ENCODE results near the gene TUFM. TPM values are rescaled to one million over a fixed set of nuclear protein-coding genes. Genes with fewer than 3 reads are reported as not detected.

The TUFM gene
- total RNA-seq, 1 experiment from 2014 or later: 207 TPM

GRCh38 chr16:28844226-28844885 is 1.8 kb downstream of the TUFM start:
- Histone ChIP-seq H2AK5ac (ENCODE audit: insufficient read length, low read length) (no peak overlapping the region), H4K91ac (ENCODE audit: insufficient read length, low read depth, low read length) (no peak overlapping the region), H3K4ac (ENCODE audit: low read depth, low read length) (no peak overlapping the region), H2BK12ac (ENCODE audit: insufficient read length, low read depth, low read length) (no peak overlapping the region), H3K79me1 (ENCODE audit: insufficient read depth, low read depth, low read length, poor library complexity, severe bottlenecking) (no peaks in the 10 kb centered on the region), H3K56ac (ENCODE audit: insufficient read length, low read depth, low read length) (no peak overlapping the region), H3K27me3 (ENCODE audit: insufficient read depth, low read length) (no peaks in the 10 kb centered on the region), H2BK15ac (ENCODE audit: low read depth, low read length) (no peak overlapping the region), H3K4me2 (ENCODE audit: insufficient read depth, insufficient read length, low read length) (no peak overlapping the region), H3K14ac (ENCODE audit: insufficient read depth, low read length) (no peak overlapping the region), H3K9me3 (ENCODE audit: control insufficient read depth, low read depth, low read length) (no peaks in the 10 kb centered on the region), H2BK5ac (ENCODE audit: insufficient read length, low read length) (no peak overlapping the region), H4K5ac (ENCODE audit: insufficient read length, low read depth, low read length) (no peak overlapping the region), H3K27ac (ENCODE audit: insufficient read length, low read depth, low read length) (no peak overlapping the region), H2BK120ac (ENCODE audit: low read depth, low read length, poor library complexity, severe bottlenecking) (no peak overlapping the region), H3K23ac (ENCODE audit: insufficient read length, low read depth, low read length) (no peak overlapping the region), H2AFZ (ENCODE audit: low read length) (no peak overlapping the region), H3K79me2 (ENCODE audit: insufficient read depth, low read length) (no peaks in the 10 kb centered on the region; the same call in 1 of the 2 replicates), H3T11ph (ENCODE audit: low read length) (no peak overlapping the region), H3K9ac (ENCODE audit: extremely low read depth, insufficient read length, low read length) (no peak overlapping the region), H4K20me1 (ENCODE audit: control insufficient read depth, insufficient read depth, insufficient read length) (no peaks in the 10 kb centered on the region), H2BK20ac (ENCODE audit: low read depth, low read length, poor library complexity, severe bottlenecking) (no peak overlapping the region), H3K4me1 (ENCODE audit: insufficient read depth, low read length) (no peaks in the 10 kb centered on the region), H3K23me2 (ENCODE audit: insufficient read length, low read depth, low read length, poor library complexity, severe bottlenecking) (peaks cover 5% of the 10 kb centered on the region), H4K8ac (replicated peaks; ENCODE audit: insufficient read length, low read depth, low read length) (no peak overlapping the region), H3K18ac (ENCODE audit: insufficient read length, low read depth, low read length) (no peak overlapping the region)
- Mint-ChIP-seq H3K9me3 (no peaks in the 10 kb centered on the region), H3K27ac (no peak overlapping the region; a peak in 1 of 7 replicates), H3K36me3 (ENCODE audit: insufficient read depth in 1 of 3, low read depth in 3 of 3) (peaks cover 35 to 51% (median 36%) of the 10 kb centered on the region in 3 experiments; a peak in 6 of 7 replicates), H3K4me3 (peak overlapping the region; percentile 96 to 99), H3K4me1 (peaks cover 8 to 17% of the 10 kb centered on the region in 2 experiments), H3K27me3 (ENCODE audit: low read depth) (no peaks in the 10 kb centered on the region; the same call in 1 of the 2 replicates)
- WGBS (ENCODE audit: extremely low coverage, insufficient read length, low lambda C conversion rate): no CpG with 5 or more reads among the region's 19 CpGs
- DNase-seq: no peak
- TF ChIP-seq, protein P1, sequence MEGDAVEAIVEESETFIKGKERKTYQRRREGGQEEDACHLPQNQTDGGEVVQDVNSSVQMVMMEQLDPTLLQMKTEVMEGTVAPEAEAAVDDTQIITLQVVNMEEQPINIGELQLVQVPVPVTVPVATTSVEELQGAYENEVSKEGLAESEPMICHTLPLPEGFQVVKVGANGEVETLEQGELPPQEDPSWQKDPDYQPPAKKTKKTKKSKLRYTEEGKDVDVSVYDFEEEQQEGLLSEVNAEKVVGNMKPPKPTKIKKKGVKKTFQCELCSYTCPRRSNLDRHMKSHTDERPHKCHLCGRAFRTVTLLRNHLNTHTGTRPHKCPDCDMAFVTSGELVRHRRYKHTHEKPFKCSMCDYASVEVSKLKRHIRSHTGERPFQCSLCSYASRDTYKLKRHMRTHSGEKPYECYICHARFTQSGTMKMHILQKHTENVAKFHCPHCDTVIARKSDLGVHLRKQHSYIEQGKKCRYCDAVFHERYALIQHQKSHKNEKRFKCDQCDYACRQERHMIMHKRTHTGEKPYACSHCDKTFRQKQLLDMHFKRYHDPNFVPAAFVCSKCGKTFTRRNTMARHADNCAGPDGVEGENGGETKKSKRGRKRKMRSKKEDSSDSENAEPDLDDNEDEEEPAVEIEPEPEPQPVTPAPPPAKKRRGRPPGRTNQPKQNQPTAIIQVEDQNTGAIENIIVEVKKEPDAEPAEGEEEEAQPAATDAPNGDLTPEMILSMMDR (conservative IDR thresholded peaks at IDR 0.05): no peak
